HEK293T (cell line): ENCODE measurements around the gene RPA1.

Experiments used
- CTCF ChIA-PET: fragments of 350-600 bp; formaldehyde crosslinking; extraction: SDS; loops from one replicate; lab custom pipeline; 2021; ENCODE audit warnings: antibody characterized with exemption, inconsistent platforms; lab: Yijun Ruan, JAX
- POLR2A ChIA-PET: fragments of 350-600 bp; formaldehyde crosslinking; extraction: SDS; loops from one replicate; lab custom pipeline; 2020; ENCODE audit warnings: antibody characterized with exemption, inconsistent platforms; lab: Yijun Ruan, JAX
- DNase-seq: peaks from one replicate; pipeline ENCODE4 v3.0.0; 2012; ENCODE audit warnings: mixed read lengths; ENCODE audit errors: extremely low spot score
- ARNT ChIP-seq: fragments of 450-650 bp; IDR thresholded peaks from 2 replicates; pipeline ENCODE4 v1.6.1; 2017; ENCODE audit warnings: mild to moderate bottlenecking
- BHLHE40 ChIP-seq: fragments of 450-650 bp; IDR thresholded peaks from 2 replicates; pipeline ENCODE4 v1.6.1; 2016; ENCODE audit warnings: mild to moderate bottlenecking, moderate library complexity, borderline replicate concordance
- CTBP1 ChIP-seq: fragments of 450-650 bp; IDR thresholded peaks from 2 replicates; pipeline ENCODE4 v1.6.1; 2016; ENCODE audit warnings: borderline replicate concordance
- ELF4 ChIP-seq: fragments of 450-650 bp; IDR thresholded peaks from 2 replicates; pipeline ENCODE4 v1.6.1; 2017; ENCODE audit warnings: antibody characterized with exemption
- FOXA1 ChIP-seq: fragments of 450-650 bp; IDR thresholded peaks from 2 replicates; pipeline ENCODE4 v1.6.1; 2016; ENCODE audit warnings: mild to moderate bottlenecking
- FOXK2 ChIP-seq: fragments of 450-650 bp; IDR thresholded peaks from 2 replicates; pipeline ENCODE4 v1.6.1; 2016; ENCODE audit warnings: mild to moderate bottlenecking
- FOXM1 ChIP-seq: fragments of 450-650 bp; IDR thresholded peaks from 2 replicates; pipeline ENCODE4 v1.6.1; 2017; ENCODE audit warnings: mild to moderate bottlenecking, borderline replicate concordance
- HDGF ChIP-seq: fragments of 450-650 bp; IDR thresholded peaks from 2 replicates; pipeline ENCODE4 v1.6.1; 2017; ENCODE audit warnings: antibody characterized with exemption, borderline replicate concordance
- L3MBTL2 ChIP-seq: fragments of 450-650 bp; conservative IDR thresholded peaks from 2 replicates; pipeline ENCODE4 v1.6.1; 2016; ENCODE audit warnings: mild to moderate bottlenecking
- LEF1 ChIP-seq: fragments of 450-650 bp; IDR thresholded peaks from 2 replicates; pipeline ENCODE4 v1.6.1; 2017; ENCODE audit warnings: mild to moderate bottlenecking, borderline replicate concordance
- NFRKB ChIP-seq: fragments of 450-650 bp; IDR thresholded peaks from 2 replicates; pipeline ENCODE4 v1.6.1; 2016; ENCODE audit warnings: mild to moderate bottlenecking, moderate library complexity
- PKNOX1 ChIP-seq: fragments of 450-650 bp; IDR thresholded peaks from 2 replicates; pipeline ENCODE4 v1.6.1; 2016
- SP1 ChIP-seq: fragments of 450-650 bp; IDR thresholded peaks from 2 replicates; pipeline ENCODE4 v1.6.1; 2017
- SUZ12 ChIP-seq: fragments of 450-650 bp; IDR thresholded peaks from 2 replicates; pipeline ENCODE4 v1.6.1; 2016; ENCODE audit warnings: mild to moderate bottlenecking
- TARDBP ChIP-seq: fragments of 450-650 bp; IDR thresholded peaks from 2 replicates; pipeline ENCODE4 v1.6.1; 2016
- ZNF384 ChIP-seq: fragments of 450-650 bp; IDR thresholded peaks from 2 replicates; pipeline ENCODE4 v1.6.1; 2016

Gene RPA1

DNA sequence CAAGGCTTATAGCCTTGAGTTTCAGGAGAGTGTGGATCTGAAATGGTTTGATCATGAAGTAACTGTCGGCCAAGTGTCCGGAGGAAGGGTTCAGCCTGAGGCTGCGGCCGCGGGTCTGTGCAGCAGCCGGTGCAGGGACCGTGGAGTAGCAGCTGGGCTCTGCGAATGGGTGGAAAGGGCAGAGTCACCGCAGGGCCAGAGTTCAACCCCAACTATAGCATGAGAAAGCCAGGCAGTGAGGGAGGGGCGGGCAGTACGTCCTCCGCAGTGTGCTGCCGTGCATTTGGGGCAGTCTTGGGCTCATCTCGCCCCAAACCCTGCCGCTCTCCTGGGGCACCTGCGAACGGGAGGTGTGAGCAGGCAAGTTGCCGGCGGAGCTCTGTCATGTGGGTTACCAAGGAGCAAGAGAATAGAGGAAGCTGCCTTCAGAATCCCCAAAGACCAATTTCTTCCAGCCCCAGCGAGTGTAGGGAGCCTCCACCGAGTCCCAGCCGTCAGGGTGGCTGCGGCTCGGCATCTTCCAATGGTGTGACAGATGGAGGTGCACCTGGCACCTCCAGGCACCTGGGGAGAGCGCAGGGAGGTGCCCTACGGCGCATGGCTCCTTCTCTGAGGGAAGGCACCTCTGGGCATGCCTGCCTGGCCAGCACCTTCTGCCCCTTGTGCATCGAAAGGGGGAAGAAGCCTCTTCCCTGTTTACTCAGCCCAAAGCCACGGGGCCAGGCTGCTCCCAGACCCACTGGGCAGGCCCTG, 87.3 kb downstream of the RPA1 start:
- no peak for DNase-seq
- no peak for TF ChIP-seq TARDBP
- CTCF ChIA-PET, result no interaction called here
- POLR2A ChIA-PET, result no interaction called here

DNA sequence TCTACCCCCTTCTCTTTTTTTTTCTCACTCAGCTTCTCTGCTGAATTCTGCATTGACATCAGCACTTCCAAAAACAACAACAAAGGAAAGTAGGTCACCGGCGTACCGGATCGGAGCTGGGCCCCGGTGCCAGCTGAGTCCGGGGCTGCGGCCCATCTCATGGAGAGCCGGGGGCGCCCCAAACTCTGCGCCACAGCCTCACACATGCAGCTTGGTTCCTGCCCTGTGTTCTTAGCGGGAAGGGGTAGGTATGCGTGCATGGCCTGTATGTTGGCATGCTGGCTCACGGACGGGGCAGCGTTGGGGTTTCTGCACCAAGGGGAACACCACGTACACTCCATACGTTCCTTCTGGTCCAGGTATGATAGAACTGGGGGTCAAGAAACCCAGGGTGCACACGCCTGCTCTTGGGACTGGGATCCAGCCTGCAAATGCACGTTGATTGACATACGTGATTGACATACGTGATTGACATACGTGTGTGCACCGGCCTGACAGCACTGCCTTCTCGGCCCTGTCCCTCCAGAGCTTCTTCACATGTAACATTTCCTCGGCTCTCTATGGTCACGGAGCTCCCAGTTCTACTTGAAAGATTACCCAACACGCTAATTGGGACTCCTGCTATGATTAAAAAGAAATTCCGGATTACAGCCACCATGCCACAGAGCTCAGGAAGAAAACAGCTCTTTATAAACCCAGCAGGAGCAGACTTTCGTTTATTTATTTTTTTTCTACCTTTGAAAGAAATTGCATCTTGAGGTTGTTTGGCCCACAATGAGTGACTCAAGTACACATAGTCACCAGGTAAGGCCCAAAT, 88.7 kb downstream of the RPA1 start:
- CTCF ChIA-PET, result interaction anchor here (0.6 kb wide), 1 partner anchor 53 kb away, joined by 3 read pairs; no protein-coding TSS in a partner anchor

GRCh38 chr17:1919201-1919600, 89.4 kb downstream of the RPA1 start:
- no peak for DNase-seq
- POLR2A ChIA-PET, result interaction anchor here (0.6 to 1.2 kb wide), 3 partner anchors 15 to 116 kb away, joined by 3 read pairs; no protein-coding TSS in a partner anchor
- TF ChIP-seq SUZ12, result no peak
- TF ChIP-seq HDGF, result no peak
- no peak for TF ChIP-seq TARDBP
- no peak for TF ChIP-seq ZNF384
- TF ChIP-seq PKNOX1, result no peak
- TF ChIP-seq SP1, result no peak
- no peak for TF ChIP-seq NFRKB
- no peak for TF ChIP-seq CTBP1
- TF ChIP-seq BHLHE40, result no peak
- TF ChIP-seq ARNT, result no peak
- no peak for TF ChIP-seq LEF1
- CTCF ChIA-PET, result interaction anchor here (0.6 to 1.0 kb wide), 2 partner anchors 10 to 301 kb away, joined by 3 to 5 read pairs; no protein-coding TSS in a partner anchor

More for the DNA sequence above, 88.7 kb downstream of the RPA1 start:
- no peak for TF ChIP-seq SUZ12
- peak; percentile 87 for TF ChIP-seq PKNOX1
- POLR2A ChIA-PET, result interaction anchor here (0.9 to 1.2 kb wide), 2 partner anchors 14 to 26 kb away, joined by 3 read pairs; no protein-coding TSS in a partner anchor
- DNase-seq, result no peak

DNA sequence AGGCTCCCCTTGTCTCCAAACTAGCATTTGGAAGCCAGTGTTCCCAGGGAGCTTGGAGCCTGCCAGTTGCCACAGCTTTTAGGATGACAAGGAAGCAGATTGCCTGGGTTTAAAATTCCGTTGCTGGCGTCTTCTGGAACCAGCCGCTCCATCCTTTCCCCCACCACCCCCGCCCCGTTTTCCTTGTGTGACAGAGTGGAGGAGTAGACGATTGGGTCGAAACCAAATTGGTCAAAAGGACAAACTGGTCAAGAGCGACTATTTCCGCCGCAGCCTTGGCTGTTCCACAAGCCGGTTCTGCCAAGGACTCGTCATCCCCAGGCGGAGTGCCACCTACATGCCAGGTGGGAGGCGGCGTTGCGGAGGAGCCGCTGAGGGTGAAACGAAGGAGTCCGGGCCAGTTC, 91.1 kb downstream of the RPA1 start:
- POLR2A ChIA-PET, result no interaction called here
- CTCF ChIA-PET, result interaction anchor here (0.7 kb wide), 1 partner anchor 272 kb away, joined by 10 read pairs; no protein-coding TSS in a partner anchor
- no peak for TF ChIP-seq ELF4
- no peak for DNase-seq

- DNase-seq, result no peak
- ChIA-PET POLR2A (no interaction called here), CTCF (no interaction called here)
- peak; percentile 77 for TF ChIP-seq PKNOX1
- no peak for TF ChIP-seq FOXK2
Observed at GRCh38 chr17:1928976-1929375, 99.2 kb downstream of the RPA1 start.

DNA sequence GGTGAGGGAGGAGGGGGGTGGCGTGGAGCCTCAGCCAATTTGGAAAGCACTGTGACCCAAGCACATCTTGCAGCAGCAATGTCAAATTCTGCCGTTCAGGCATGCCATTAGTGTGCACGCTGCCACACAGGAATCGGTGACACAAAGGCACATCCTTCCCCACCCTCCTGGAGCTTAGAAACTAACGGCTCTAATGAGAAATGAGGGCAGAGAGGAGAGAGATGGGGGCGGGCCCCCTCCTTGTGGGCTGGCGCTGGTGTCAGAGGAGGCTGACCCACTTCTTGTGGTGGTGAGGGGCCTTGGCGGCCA, 100.5 kb downstream of the RPA1 start:
- POLR2A ChIA-PET, result no interaction called here
- CTCF ChIA-PET, result interaction anchor here (1.0 kb wide), 1 partner anchor 21 kb away, joined by 3 read pairs; no protein-coding TSS in a partner anchor
- TF ChIP-seq FOXK2 (no peak), NFRKB (no peak), TARDBP (no peak), HDGF (no peak), FOXM1 (no peak), CTBP1 (no peak), ZNF384 (no peak), L3MBTL2 (no peak), ELF4 (no peak), SUZ12 (no peak), LEF1 (no peak)
- no peak for DNase-seq

DNA sequence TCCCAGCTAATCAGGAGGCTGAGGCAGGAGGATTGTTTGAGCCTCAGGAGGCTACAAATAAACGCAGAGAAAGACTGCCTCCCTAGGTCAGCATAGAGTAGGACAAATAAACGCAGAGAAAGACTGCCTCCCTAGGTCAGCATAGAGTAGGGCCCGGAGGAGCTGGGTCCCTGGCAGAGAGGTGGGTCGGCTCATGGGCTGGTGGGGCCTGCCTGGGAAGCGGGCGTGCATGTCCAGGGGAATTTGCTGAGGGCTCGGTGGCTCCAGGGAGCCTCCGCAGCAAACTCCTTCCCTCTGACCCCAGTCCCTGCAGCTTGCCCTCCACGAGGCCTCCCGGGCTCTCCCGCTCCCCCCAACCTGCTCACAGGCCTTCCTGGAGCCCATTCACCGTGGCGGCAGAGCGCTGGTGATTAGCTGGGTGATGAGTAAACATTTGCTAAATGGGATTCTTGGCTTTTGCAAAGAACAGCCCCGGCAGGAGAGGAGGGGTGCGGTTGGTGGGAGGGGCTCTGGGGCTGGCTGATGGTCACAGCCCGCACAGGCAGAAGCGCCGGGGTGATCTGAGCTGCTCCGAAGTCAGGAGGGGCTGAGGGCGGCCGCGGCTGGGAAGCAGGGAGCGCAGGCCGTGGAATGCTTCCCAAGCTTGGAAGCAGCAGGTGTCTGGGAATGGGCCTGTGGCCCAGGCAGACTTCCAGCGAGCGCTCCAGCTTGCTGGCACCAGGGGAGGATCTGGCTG, 102.2 kb downstream of the RPA1 start:
- no peak for DNase-seq
- ChIA-PET POLR2A (no interaction called here), CTCF (interaction anchor here (1.2 kb wide), 1 partner anchor 23 kb away, joined by 5 read pairs; no protein-coding TSS in a partner anchor)
- TF ChIP-seq LEF1, result no peak
- no peak for TF ChIP-seq SUZ12
- no peak for TF ChIP-seq ARNT
- no peak for TF ChIP-seq FOXA1
- no peak for TF ChIP-seq PKNOX1
- TF ChIP-seq TARDBP, result no peak
- TF ChIP-seq BHLHE40, result no peak
- no peak for TF ChIP-seq HDGF
- TF ChIP-seq L3MBTL2, result no peak
- no peak for TF ChIP-seq ZNF384
- no peak for TF ChIP-seq FOXM1
- TF ChIP-seq CTBP1, result no peak
- no peak for TF ChIP-seq SP1
- no peak for TF ChIP-seq FOXK2
- TF ChIP-seq ELF4, result no peak
- no peak for TF ChIP-seq NFRKB
